ENCODE data around the gene OR56B4.

DNA sequence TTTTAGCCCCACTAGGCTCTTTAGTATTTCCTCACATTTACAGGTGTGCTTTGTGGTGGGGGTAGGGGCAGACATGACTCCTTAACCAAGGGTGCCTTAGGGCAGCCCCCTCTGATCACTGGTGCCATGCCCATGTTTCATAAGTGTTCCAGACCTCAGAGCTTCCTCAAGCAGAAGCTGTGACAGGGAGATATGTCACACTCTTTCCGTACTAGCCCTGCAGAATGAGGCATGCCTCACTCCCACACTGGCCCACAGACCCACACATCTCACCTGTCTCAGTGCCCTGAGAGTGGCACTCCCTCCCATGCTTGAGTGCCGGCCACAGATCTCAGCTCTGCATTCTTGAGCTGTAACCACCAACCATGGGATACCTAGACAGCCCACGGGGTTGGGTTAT, 22.9 kb upstream of the OR56B4 start:
- TF ChIP-seq, protein P1, sequence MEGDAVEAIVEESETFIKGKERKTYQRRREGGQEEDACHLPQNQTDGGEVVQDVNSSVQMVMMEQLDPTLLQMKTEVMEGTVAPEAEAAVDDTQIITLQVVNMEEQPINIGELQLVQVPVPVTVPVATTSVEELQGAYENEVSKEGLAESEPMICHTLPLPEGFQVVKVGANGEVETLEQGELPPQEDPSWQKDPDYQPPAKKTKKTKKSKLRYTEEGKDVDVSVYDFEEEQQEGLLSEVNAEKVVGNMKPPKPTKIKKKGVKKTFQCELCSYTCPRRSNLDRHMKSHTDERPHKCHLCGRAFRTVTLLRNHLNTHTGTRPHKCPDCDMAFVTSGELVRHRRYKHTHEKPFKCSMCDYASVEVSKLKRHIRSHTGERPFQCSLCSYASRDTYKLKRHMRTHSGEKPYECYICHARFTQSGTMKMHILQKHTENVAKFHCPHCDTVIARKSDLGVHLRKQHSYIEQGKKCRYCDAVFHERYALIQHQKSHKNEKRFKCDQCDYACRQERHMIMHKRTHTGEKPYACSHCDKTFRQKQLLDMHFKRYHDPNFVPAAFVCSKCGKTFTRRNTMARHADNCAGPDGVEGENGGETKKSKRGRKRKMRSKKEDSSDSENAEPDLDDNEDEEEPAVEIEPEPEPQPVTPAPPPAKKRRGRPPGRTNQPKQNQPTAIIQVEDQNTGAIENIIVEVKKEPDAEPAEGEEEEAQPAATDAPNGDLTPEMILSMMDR (IDR thresholded peaks at IDR 0.05; ENCODE audit: insufficient read depth, low read length, poor library complexity, severe bottlenecking) = no peak
- no peak for TF ChIP-seq EZH2phosphoT487 (conservative IDR thresholded peaks at IDR 0.05; ENCODE audit: low read length)

All from SU-DHL-6 (cell line).